Trophoblast cell (in vitro differentiated cells and primary cell): ENCODE measurements around the gene TOMM70.

Experiments used
- DNase-seq, 2 donors: peaks; one replicate each; pipeline ENCODE4 v3.0.0-alpha.2; 2016
- H2AFZ ChIP-seq: 2 replicates; pipeline ENCODE4 v1.6.1; 2013; ENCODE audit warnings: low read length, moderate library complexity, mild to moderate bottlenecking; ENCODE audit not compliant: insufficient read depth, poor library complexity
- H2AK5ac ChIP-seq: 2 replicates; pipeline ENCODE4 v1.6.1; 2013; ENCODE audit warnings: mild to moderate bottlenecking, low read length
- H2BK120ac ChIP-seq: 2 replicates; pipeline ENCODE4 v1.6.1; 2013; ENCODE audit warnings: low read length, mild to moderate bottlenecking, moderate library complexity; ENCODE audit not compliant: insufficient read depth, poor library complexity
- H2BK12ac ChIP-seq: 2 replicates; pipeline ENCODE4 v1.6.1; 2013; ENCODE audit warnings: mild to moderate bottlenecking, low read length, moderate library complexity
- H2BK5ac ChIP-seq: 2 replicates; pipeline ENCODE4 v1.6.1; 2013; ENCODE audit warnings: low read length, low read depth, moderate library complexity, mild to moderate bottlenecking; ENCODE audit not compliant: poor library complexity
- H3K14ac ChIP-seq: 2 replicates; pipeline ENCODE4 v1.6.1; 2013; ENCODE audit warnings: mild to moderate bottlenecking, low read length
- H3K18ac ChIP-seq: 2 replicates; pipeline ENCODE4 v1.6.1; 2013; ENCODE audit warnings: mild to moderate bottlenecking, low read length
- H3K23ac ChIP-seq: 2 replicates; pipeline ENCODE4 v1.6.1; 2013; ENCODE audit warnings: low read length
- H3K27ac ChIP-seq: 2 replicates; pipeline ENCODE4 v1.5.1; 2013; ENCODE audit warnings: low read depth, mild to moderate bottlenecking, inconsistent platforms, low read length, moderate library complexity
- H3K27me3 ChIP-seq: 2 replicates; pipeline ENCODE4 v1.6.1; 2013; ENCODE audit warnings: inconsistent platforms, mild to moderate bottlenecking, low read length, moderate library complexity; ENCODE audit not compliant: insufficient read depth
- H3K36me3 ChIP-seq, 2 experiments: 1 replicate in 1 of 2; 2 replicates in 1 of 2; pipeline ENCODE4 v1.6.1; 2013; ENCODE audit warnings: low read length in 2 of 2, mild to moderate bottlenecking in 2 of 2, moderate library complexity in 1 of 2; ENCODE audit not compliant: insufficient read depth in 2 of 2, control insufficient read depth in 1 of 2
- H3K4ac ChIP-seq: 2 replicates; pipeline ENCODE4 v1.6.1; 2013; ENCODE audit warnings: low read depth, mild to moderate bottlenecking, low read length, moderate library complexity
- H3K4me1 ChIP-seq, 2 experiments: 1 replicate in 1 of 2; 2 replicates in 1 of 2; pipeline ENCODE4 v1.6.1; 2013; ENCODE audit warnings: low read length in 2 of 2, mild to moderate bottlenecking in 2 of 2, moderate library complexity in 1 of 2; ENCODE audit not compliant: insufficient read depth in 2 of 2, control insufficient read depth in 1 of 2
- H3K4me2 ChIP-seq: 2 replicates; pipeline ENCODE4 v1.6.1; 2013; ENCODE audit warnings: inconsistent platforms, mild to moderate bottlenecking, low read length, moderate library complexity
- H3K4me3 ChIP-seq: 2 replicates; pipeline ENCODE4 v1.5.1; 2013; ENCODE audit warnings: mild to moderate bottlenecking, low read depth, low read length, inconsistent platforms
- H3K79me1 ChIP-seq: one replicate; pipeline ENCODE4 v1.6.1; 2013; ENCODE audit warnings: low read length
- H3K79me2 ChIP-seq: 2 replicates; pipeline ENCODE4 v1.6.1; 2013; ENCODE audit warnings: low read length, mild to moderate bottlenecking; ENCODE audit not compliant: control insufficient read depth, insufficient read depth, poor library complexity
- H3K9ac ChIP-seq: 2 replicates; pipeline ENCODE4 v1.6.1; 2013; ENCODE audit warnings: mild to moderate bottlenecking, low read length
- H3K9me3 ChIP-seq: 2 replicates; pipeline ENCODE4 v1.6.1; 2013; ENCODE audit warnings: low read depth, mild to moderate bottlenecking, control low read depth, inconsistent platforms, low read length; ENCODE audit not compliant: insufficient read depth
- H4K12ac ChIP-seq: 2 replicates; pipeline ENCODE4 v1.6.1; 2013; ENCODE audit warnings: low read depth, mild to moderate bottlenecking, low read length, moderate library complexity
- H4K8ac ChIP-seq: 2 replicates; pipeline ENCODE4 v1.6.1; 2013; ENCODE audit warnings: low read depth, mild to moderate bottlenecking, low read length, moderate library complexity
- H4K91ac ChIP-seq: one replicate; pipeline ENCODE4 v1.6.1; 2013; ENCODE audit warnings: low read depth, mild to moderate bottlenecking, low read length, moderate library complexity
- WGBS: extraction: QIAGEN DNeasy Blood & Tissue Kit; methylation state at CpG from one replicate; pipeline ENCODE4 v1.1.7; 2013; ENCODE audit warnings: missing lambda C conversion rate; ENCODE audit not compliant: insufficient read length, insufficient coverage; ENCODE audit errors: extremely low coverage; 5-methylcytosine and 5-hydroxymethylcytosine counted together

Gene TOMM70

GRCh38 chr3:100376301-100376700 lies 24.6 kb downstream of the TOMM70 start:
- WGBS = no CpG with 5 or more reads among the region's 4 CpGs
- no peaks in the 10 kb centered on the region for H3K9me3 ChIP-seq

GRCh38 chr3:100374521-100374920 lies 26.4 kb downstream of the TOMM70 start:
- Histone ChIP-seq H3K14ac (no peak overlapping the region), H2BK120ac (no peak overlapping the region)
- no peak for DNase-seq

More at GRCh38 chr3:100376301-100376700, 24.6 kb downstream of the TOMM70 start:
- DNase-seq = no peak
- no peak overlapping the region for H3K23ac ChIP-seq
- H3K79me2 ChIP-seq = no peaks in the 10 kb centered on the region
- H3K27ac ChIP-seq = no peak overlapping the region
- H2AFZ ChIP-seq = no peak overlapping the region
- no peaks in the 10 kb centered on the region for H3K79me1 ChIP-seq
- no peak overlapping the region for H4K12ac ChIP-seq
- H2BK12ac ChIP-seq = no peak overlapping the region
- no peak overlapping the region for H3K4me2 ChIP-seq
- H2BK5ac ChIP-seq = no peak overlapping the region
- H3K14ac ChIP-seq = no peak overlapping the region
- H3K36me3 ChIP-seq = peaks cover 17 to 18% of the 10 kb centered on the region in 2 experiments
- no peak overlapping the region for H3K4ac ChIP-seq
- no peak overlapping the region for H3K9ac ChIP-seq
- no peak overlapping the region for H4K91ac ChIP-seq
- no peak overlapping the region for H2AK5ac ChIP-seq
- no peak overlapping the region for H4K8ac ChIP-seq
- H3K27me3 ChIP-seq = no peaks in the 10 kb centered on the region
- no peak overlapping the region for H3K4me3 ChIP-seq
- no peak overlapping the region for H3K18ac ChIP-seq
- no peak overlapping the region for H2BK120ac ChIP-seq
- H3K4me1 ChIP-seq = no peaks in the 10 kb centered on the region

GRCh38 chr3:100370756-100371155 lies 30.1 kb downstream of the TOMM70 start:
- H2BK12ac ChIP-seq = no peak overlapping the region
- H3K36me3 ChIP-seq = peaks cover 15 to 18% of the 10 kb centered on the region in 2 experiments
- no peak overlapping the region for H4K91ac ChIP-seq
- H2AK5ac ChIP-seq = no peak overlapping the region
- H3K27me3 ChIP-seq = no peaks in the 10 kb centered on the region
- H3K4me2 ChIP-seq = no peak overlapping the region
- no peak overlapping the region for H3K14ac ChIP-seq
- no peak for DNase-seq
- H3K79me1 ChIP-seq = no peaks in the 10 kb centered on the region
- no peak overlapping the region for H2BK120ac ChIP-seq
- H3K79me2 ChIP-seq = no peaks in the 10 kb centered on the region
- no peak overlapping the region for H4K12ac ChIP-seq
- no peak overlapping the region for H4K8ac ChIP-seq
- no peak overlapping the region for H2AFZ ChIP-seq
- no CpG with 5 or more reads among the region's 1 CpG for WGBS
- no peak overlapping the region for H3K9ac ChIP-seq
- no peak overlapping the region for H3K4ac ChIP-seq
- H3K4me3 ChIP-seq = no peak overlapping the region
- H3K27ac ChIP-seq = no peak overlapping the region
- no peak overlapping the region for H2BK5ac ChIP-seq
- no peaks in the 10 kb centered on the region for H3K4me1 ChIP-seq
- H3K23ac ChIP-seq = no peak overlapping the region
- no peak overlapping the region for H3K18ac ChIP-seq
- H3K9me3 ChIP-seq = no peaks in the 10 kb centered on the region

More at GRCh38 chr3:100374521-100374920, 26.4 kb downstream of the TOMM70 start:
- H3K27ac ChIP-seq = no peak overlapping the region
- H2BK5ac ChIP-seq = no peak overlapping the region
- H2BK12ac ChIP-seq = no peak overlapping the region
- H3K36me3 ChIP-seq = peaks cover 14 to 16% of the 10 kb centered on the region in 2 experiments
- no peaks in the 10 kb centered on the region for H3K27me3 ChIP-seq
- H3K4me1 ChIP-seq = no peaks in the 10 kb centered on the region
- no peak overlapping the region for H3K9ac ChIP-seq
- H2AFZ ChIP-seq = no peak overlapping the region
- no peak overlapping the region for H4K8ac ChIP-seq
- no peaks in the 10 kb centered on the region for H3K9me3 ChIP-seq
- no peak overlapping the region for H3K4me3 ChIP-seq
- no peak overlapping the region for H2AK5ac ChIP-seq
- no peaks in the 10 kb centered on the region for H3K79me1 ChIP-seq
- H3K4ac ChIP-seq = no peak overlapping the region
- H3K23ac ChIP-seq = no peak overlapping the region
- no peak overlapping the region for H3K18ac ChIP-seq
- no peak overlapping the region for H4K91ac ChIP-seq
- no peaks in the 10 kb centered on the region for H3K79me2 ChIP-seq
- no peak overlapping the region for H4K12ac ChIP-seq
- no peak overlapping the region for H3K4me2 ChIP-seq

GRCh38 chr3:100368441-100368840 lies 32.4 kb downstream of the TOMM70 start:
- Histone ChIP-seq H3K9ac (no peak overlapping the region), H4K12ac (no peak overlapping the region), H3K4me1 (no peaks in the 10 kb centered on the region), H3K27me3 (no peaks in the 10 kb centered on the region), H3K79me1 (no peaks in the 10 kb centered on the region), H2BK12ac (no peak overlapping the region), H2BK120ac (no peak overlapping the region), H3K14ac (no peak overlapping the region), H3K9me3 (no peaks in the 10 kb centered on the region), H3K4me3 (no peak overlapping the region), H3K18ac (no peak overlapping the region), H2AK5ac (no peak overlapping the region), H3K27ac (no peak overlapping the region), H2AFZ (no peak overlapping the region), H2BK5ac (no peak overlapping the region), H3K23ac (no peak overlapping the region), H4K8ac (no peak overlapping the region), H3K4ac (no peak overlapping the region), H4K91ac (no peak overlapping the region), H3K79me2 (no peaks in the 10 kb centered on the region), H3K4me2 (no peak overlapping the region), H3K36me3 (peaks cover 15 to 23% of the 10 kb centered on the region in 2 experiments)
- no peak for DNase-seq
- no CpG with 5 or more reads among the region's 8 CpGs for WGBS
